ENCODE data around the gene ARMC3.

GRCh38 chr10:22915314-22915713 is 12.5 kb upstream of the ARMC3 start:
- TF ChIP-seq, protein P1, sequence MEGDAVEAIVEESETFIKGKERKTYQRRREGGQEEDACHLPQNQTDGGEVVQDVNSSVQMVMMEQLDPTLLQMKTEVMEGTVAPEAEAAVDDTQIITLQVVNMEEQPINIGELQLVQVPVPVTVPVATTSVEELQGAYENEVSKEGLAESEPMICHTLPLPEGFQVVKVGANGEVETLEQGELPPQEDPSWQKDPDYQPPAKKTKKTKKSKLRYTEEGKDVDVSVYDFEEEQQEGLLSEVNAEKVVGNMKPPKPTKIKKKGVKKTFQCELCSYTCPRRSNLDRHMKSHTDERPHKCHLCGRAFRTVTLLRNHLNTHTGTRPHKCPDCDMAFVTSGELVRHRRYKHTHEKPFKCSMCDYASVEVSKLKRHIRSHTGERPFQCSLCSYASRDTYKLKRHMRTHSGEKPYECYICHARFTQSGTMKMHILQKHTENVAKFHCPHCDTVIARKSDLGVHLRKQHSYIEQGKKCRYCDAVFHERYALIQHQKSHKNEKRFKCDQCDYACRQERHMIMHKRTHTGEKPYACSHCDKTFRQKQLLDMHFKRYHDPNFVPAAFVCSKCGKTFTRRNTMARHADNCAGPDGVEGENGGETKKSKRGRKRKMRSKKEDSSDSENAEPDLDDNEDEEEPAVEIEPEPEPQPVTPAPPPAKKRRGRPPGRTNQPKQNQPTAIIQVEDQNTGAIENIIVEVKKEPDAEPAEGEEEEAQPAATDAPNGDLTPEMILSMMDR (conservative IDR thresholded peaks at IDR 0.05; ENCODE audit: low read length), result no peak
- TF ChIP-seq EZH2phosphoT487 (IDR thresholded peaks at IDR 0.05; ENCODE audit: borderline replicate concordance, low read depth, low read length), result no peak

Measured in OCI-LY7 (cell line).